H1 (cell line): Measurements from ENCODE around the gene PGRMC1. TPM values are rescaled to one million over a fixed set of nuclear protein-coding genes. Genes with fewer than 3 reads are reported as not detected.

Source experiments
- CTCF ChIA-PET: fragments of 300-600 bp; sonication (Branson Sonifier 250); formaldehyde crosslinking; loops from one replicate; lab custom pipeline; 2021; ENCODE audit not compliant: partially characterized antibody; lab: Charles Lee
- POLR2A ChIA-PET: fragments of 300-600 bp; sonication (Branson Sonifier 250); formaldehyde crosslinking; loops from one replicate; lab custom pipeline; 2021; ENCODE audit warnings: inconsistent platforms; ENCODE audit not compliant: partially characterized antibody; lab: Charles Lee
- DNase-seq, 2 experiments: peaks; one replicate each; pipeline versions ENCODE4 v3.0.0 to v3.0.0-alpha.2; 2010 to 2022; ENCODE audit warnings: low spot score in 2 of 2, low read depth in 1 of 2, mixed read lengths in 1 of 2
- FAIRE-seq: peaks from 2 replicates; lab custom pipeline; 2011; peaks lifted over from hg19 to GRCh38; lab: Jason Lieb, UNC
- H2AFZ ChIP-seq: 2 replicates; pipeline ENCODE4 v1.8.1; 2012; ENCODE audit warnings: low read length, inconsistent platforms
- H2AK5ac ChIP-seq: 2 replicates; pipeline ENCODE4 v1.6.1; 2013; ENCODE audit warnings: low read depth, low read length
- H2BK120ac ChIP-seq: replicated peaks from 2 replicates; pipeline ENCODE3; 2013; ENCODE audit warnings: low read depth, low read length, inconsistent platforms
- H2BK12ac ChIP-seq: 2 replicates; pipeline ENCODE4 v1.6.1; 2013; ENCODE audit warnings: low read depth, low read length
- H2BK15ac ChIP-seq: 2 replicates; pipeline ENCODE4 v1.6.1; 2013; ENCODE audit warnings: low read length
- H2BK20ac ChIP-seq: 2 replicates; pipeline ENCODE4 v1.6.1; 2013; ENCODE audit warnings: low read length
- H2BK5ac ChIP-seq: 2 replicates; pipeline ENCODE4 v1.6.1; 2013; ENCODE audit warnings: low read depth, low read length
- H3K14ac ChIP-seq: 2 replicates; pipeline ENCODE4 v1.6.1; 2013; ENCODE audit warnings: inconsistent platforms; ENCODE audit not compliant: insufficient read length
- H3K18ac ChIP-seq: 2 replicates; pipeline ENCODE4 v1.6.1; 2013; ENCODE audit warnings: low read length; ENCODE audit errors: extremely low read depth
- H3K23ac ChIP-seq: 2 replicates; pipeline ENCODE4 v1.6.1; 2013; ENCODE audit warnings: inconsistent platforms; ENCODE audit not compliant: insufficient read length
- H3K23me2 ChIP-seq: 2 replicates; pipeline ENCODE4 v1.6.1; 2013; ENCODE audit warnings: low read depth, low read length
- H3K27ac ChIP-seq: 2 replicates; pipeline ENCODE4 v1.6.1; 2011; ENCODE audit warnings: low read depth, low read length, inconsistent platforms
- H3K27me3 ChIP-seq, 4 experiments: replicated peaks in 1 of 4; 1 replicate in 1 of 4; 2 replicates in 3 of 4; pipeline versions ENCODE4 v1.6.1 to v1.8.1; 2011 to 2013; ENCODE audit warnings: low read length in 3 of 4, mild to moderate bottlenecking in 3 of 4, inconsistent platforms in 2 of 4, mixed read lengths in 2 of 4, moderate library complexity in 1 of 4; ENCODE audit not compliant: control insufficient read depth in 3 of 4, insufficient read depth in 3 of 4; ENCODE audit errors: extremely low read depth in 1 of 4
- H3K36me3 ChIP-seq, 4 experiments: 2 replicates each; pipeline versions ENCODE4 v1.6.1 to v1.8.1; 2011 to 2013; ENCODE audit warnings: mild to moderate bottlenecking in 4 of 4, low read length in 3 of 4, moderate library complexity in 2 of 4, control low read depth in 1 of 4, inconsistent platforms in 1 of 4; ENCODE audit not compliant: insufficient read depth in 4 of 4, control insufficient read depth in 2 of 4
- H3K4ac ChIP-seq: replicated peaks from 2 replicates; pipeline ENCODE3; 2013; ENCODE audit warnings: low read length, low read depth, mixed read lengths, inconsistent platforms; ENCODE audit not compliant: insufficient read length
- H3K4me1 ChIP-seq, 4 experiments: replicated peaks in 1 of 4; 1 replicate in 1 of 4; 2 replicates in 3 of 4; pipeline versions ENCODE4 v1.6.1 to v1.8.1; 2011 to 2013; ENCODE audit warnings: low read length in 3 of 4, inconsistent platforms in 2 of 4, mixed read lengths in 1 of 4; ENCODE audit not compliant: insufficient read depth in 4 of 4, control insufficient read depth in 3 of 4
- H3K4me2 ChIP-seq, 2 experiments: 2 replicates each; pipeline versions ENCODE4 v1.6.1 to v1.8.1; 2011 to 2013; ENCODE audit warnings: low read depth in 2 of 2, low read length in 2 of 2, control low read depth in 1 of 2, inconsistent platforms in 1 of 2, mild to moderate bottlenecking in 1 of 2; ENCODE audit not compliant: insufficient read depth in 1 of 2
- H3K4me3 ChIP-seq, 4 experiments: fragments of 200-600, 300-600 bp in 1 of 4; sonication (generic), shearing (Covaris generic), sonication (Bioruptor Twin) in 1 of 4; 2 replicates each; pipeline versions ENCODE4 v1.5.1 to v1.8.1; 2011 to 2016; ENCODE audit warnings: low read length in 4 of 4, low read depth in 3 of 4, control low read depth in 2 of 4, inconsistent platforms in 2 of 4, mild to moderate bottlenecking in 2 of 4, mixed read lengths in 1 of 4, moderate library complexity in 1 of 4; ENCODE audit not compliant: insufficient read depth in 2 of 4; ENCODE audit errors: extremely low read depth in 1 of 4
- H3K56ac ChIP-seq: replicated peaks from 2 replicates; pipeline ENCODE3; 2013; ENCODE audit warnings: low read depth, mild to moderate bottlenecking, mixed read lengths, low read length, inconsistent platforms; ENCODE audit not compliant: insufficient read length
- H3K79me1 ChIP-seq: 2 replicates; pipeline ENCODE4 v1.6.1; 2013; ENCODE audit warnings: low read depth, low read length, control low read depth
- H3K79me2 ChIP-seq, 2 experiments: 2 replicates each; pipeline versions ENCODE4 v1.6.1 to v1.8.1; 2012 to 2013; ENCODE audit warnings: low read length in 2 of 2, mild to moderate bottlenecking in 2 of 2, inconsistent platforms in 1 of 2; ENCODE audit not compliant: insufficient read depth in 2 of 2, control insufficient read depth in 1 of 2
- H3K9ac ChIP-seq, 4 experiments: replicated peaks in 1 of 4; 1 replicate in 1 of 4; 2 replicates in 3 of 4; pipeline versions ENCODE4 v1.6.1 to v1.8.1; 2011 to 2013; ENCODE audit warnings: low read depth in 3 of 4, low read length in 3 of 4, control low read depth in 2 of 4, mild to moderate bottlenecking in 2 of 4, moderate library complexity in 2 of 4, inconsistent platforms in 1 of 4; ENCODE audit errors: extremely low read depth in 1 of 4
- H3K9me3 ChIP-seq, 2 experiments: 2 replicates each; pipeline versions ENCODE4 v1.6.1 to v1.8.1; 2012 to 2013; ENCODE audit warnings: mild to moderate bottlenecking in 2 of 2, moderate library complexity in 2 of 2, control low read depth in 1 of 2, inconsistent platforms in 1 of 2, low read depth in 1 of 2, low read length in 1 of 2, mixed read lengths in 1 of 2; ENCODE audit not compliant: insufficient read depth in 2 of 2
- H4K20me1 ChIP-seq, 2 experiments: replicated peaks in 1 of 2; 2 replicates each; pipeline versions ENCODE3 to v1.8.1; 2011 to 2013; ENCODE audit warnings: inconsistent platforms in 2 of 2, low read length in 2 of 2, mild to moderate bottlenecking in 1 of 2; ENCODE audit not compliant: insufficient read depth in 2 of 2, control insufficient read depth in 1 of 2
- H4K5ac ChIP-seq: 2 replicates; pipeline ENCODE4 v1.6.1; 2013; ENCODE audit warnings: low read length, low read depth, mixed read lengths, inconsistent platforms; ENCODE audit not compliant: insufficient read length
- H4K8ac ChIP-seq: 2 replicates; pipeline ENCODE4 v1.8.0; 2013; ENCODE audit warnings: mild to moderate bottlenecking, moderate library complexity, low read length, inconsistent platforms; ENCODE audit not compliant: insufficient read depth; ENCODE audit errors: extremely low read depth
- H4K91ac ChIP-seq: replicated peaks from 2 replicates; pipeline ENCODE3; 2013; ENCODE audit warnings: low read length, mixed read lengths, inconsistent platforms; ENCODE audit not compliant: insufficient read length
- CBX5 ChIP-seq: fragments of 300-800, 300-1000 bp; sonication (generic); IDR thresholded peaks from 2 replicates; pipeline ENCODE4 v1.7.1; 2016; ENCODE audit warnings: antibody characterized with exemption, low read length, low read depth
- HDAC2 ChIP-seq, 2 experiments: fragments of 300-600 bp in 1 of 2; sonication (generic) in 1 of 2; IDR thresholded peaks; 2 replicates each; pipeline ENCODE4 v1.6.1; 2011 to 2012; ENCODE audit warnings: low read depth in 2 of 2, low read length in 2 of 2, mild to moderate bottlenecking in 2 of 2, moderate library complexity in 2 of 2, borderline replicate concordance in 1 of 2, inconsistent platforms in 1 of 2
- JUND ChIP-seq: IDR thresholded peaks from 2 replicates; pipeline ENCODE4 v1.6.1; 2011; ENCODE audit warnings: mild to moderate bottlenecking, improper control_type of control experiment, low read length
- NANOG ChIP-seq: IDR thresholded peaks from 2 replicates; pipeline ENCODE4 v1.6.1; 2011; ENCODE audit warnings: low read length, low read depth, mild to moderate bottlenecking, inconsistent platforms; ENCODE audit not compliant: insufficient read depth, poor library complexity, severe bottlenecking
- WGBS, 2 experiments: shearing (Covaris generic) in 1 of 2; methylation state at CpG; one replicate each; pipeline versions ENCODE4 v1.1.6 to v1.1.7; 2013 to 2015; ENCODE audit warnings: low lambda C conversion rate in 2 of 2, mixed read lengths in 2 of 2, inconsistent platforms in 1 of 2, low coverage in 1 of 2, missing lambda C conversion rate in 1 of 2; ENCODE audit not compliant: insufficient replicate concordance in 2 of 2, insufficient coverage in 1 of 2, insufficient read length in 1 of 2; ENCODE audit errors: extremely low coverage in 1 of 2, missing lambda C conversion rate in 1 of 2; 5-methylcytosine and 5-hydroxymethylcytosine counted together
- polyA plus RNA-seq, 7 experiments: library from polyadenylated mRNA; depleted of rRNA in 3 of 7; stranded (reverse) in 5 of 7; unstranded in 2 of 7; fragments of >200 nt in 5 of 7; fragments of 200-250 nt in 2 of 7; gene quantifications; 1 replicate in 5 of 7; 2 replicates in 1 of 7; 4 replicates in 1 of 7; pipeline versions ENCODE4 v1.2.1 to v1.2.3, GENCODE V29; 2011 to 2013; ENCODE audit warnings: missing spikeins in 2 of 7, mixed read lengths in 2 of 7
- total RNA-seq: library from RNA; stranded (reverse); fragmentation: NEBNext Ultra II Directional; extraction: Animal tissue kit (Norgen Biotek cat#: 25700); gene quantifications from 2 replicates; pipeline ENCODE4 v1.2.1, GENCODE V29; 2021

The PGRMC1 gene
- total and polyA plus RNA-seq, 2 of the 8 experiments (the other 6 are each of a cell fraction or from before 2014, with no cell fraction given) = 127 to 248 TPM

- Histone ChIP-seq H3K14ac (no peak overlapping the region), H4K20me1 (no peaks in the 10 kb centered on the region), H3K79me2 (no peaks in the 10 kb centered on the region), H3K79me1 (no peaks in the 10 kb centered on the region), H3K23ac (no peak overlapping the region), H4K91ac (no peak overlapping the region), H4K8ac (no peak overlapping the region), H3K4ac (no peak overlapping the region), H3K9me3 (peaks cover 0 to 8% of the 10 kb centered on the region in 2 experiments; a peak in 1 of 4 replicates), H4K5ac (no peak overlapping the region), H2AFZ (no peak overlapping the region), H3K9ac (no peak overlapping the region), H2BK120ac (no peak overlapping the region), H3K4me2 (no peak overlapping the region), H3K27me3 (no peaks in the 10 kb centered on the region), H3K4me3 (no peak overlapping the region), H3K23me2 (no peaks in the 10 kb centered on the region), H3K36me3 (no peaks in the 10 kb centered on the region), H2BK15ac (no peak overlapping the region), H3K27ac (no peak overlapping the region), H3K4me1 (no peaks in the 10 kb centered on the region), H3K18ac (no peak overlapping the region), H2BK5ac (no peak overlapping the region), H3K56ac (no peak overlapping the region), H2BK12ac (no peak overlapping the region), H2BK20ac (no peak overlapping the region), H2AK5ac (no peak overlapping the region)
- DNase-seq (no peak), FAIRE-seq (no peak)
- WGBS, 2 experiments = 98% methylated on average over 19 of the region's 37 CpGs; no CpG with 5 or more reads in 1 of the 2 experiments
- ChIA-PET POLR2A (interaction anchor here (0.9 kb wide), 1 partner anchor 27 kb away, joined by 3 read pairs; the partner anchor contains the start of gene PGRMC1), CTCF (interaction anchor here (2.5 to 5.5 kb wide), 2 partner anchors 9 to 14 kb away, joined by 7 to 24 read pairs; no protein-coding TSS in a partner anchor)
- TF ChIP-seq CBX5 (no peak), HDAC2 (IDR thresholded peaks at IDR 0.05; ENCODE audit: borderline replicate concordance in 1 of 2, low read depth in 2 of 2, low read length in 2 of 2) (no peak), NANOG (no peak), JUND (no peak)
Measured at GRCh38 chrX:119208401-119209057, 27.6 kb upstream of the PGRMC1 start.
